IMR-90 (cell line): Measurements from ENCODE around the gene ACTR3C. TPM values are rescaled to one million over a fixed set of nuclear protein-coding genes. Genes with fewer than 3 reads are reported as not detected.

Experiments
- ATAC-seq: fragments of 200-7000 bp; cut with Tn5 transposase; 2 replicates; pipeline ENCODE4 v1.9.1; 2020; ENCODE audit warnings: low read depth, mild to moderate bottlenecking, moderate library complexity
- BruUV-seq: library from RNA; stranded (reverse); fragments of 400-500 nt; replicated peaks from 2 replicates; lab custom pipeline; 2021; lab: Mats Ljungman, UMichigan
- CTCF ChIA-PET: fragments of 300-600 bp; formaldehyde crosslinking; extraction: SDS; loops from one replicate; lab custom pipeline; 2021; ENCODE audit warnings: antibody characterized with exemption; lab: Yijun Ruan, JAX
- POLR2A ChIA-PET: fragments of 300-600 bp; sonication (Branson Sonifier 250); formaldehyde crosslinking; loops from one replicate; lab custom pipeline; 2022; ENCODE audit warnings: antibody characterized with exemption; ENCODE audit not compliant: unreplicated experiment; lab: Charles Lee
- DNase-seq: peaks from one replicate; pipeline ENCODE4 v3.0.0; 2013
- H2AFZ ChIP-seq: replicated peaks from 2 replicates; pipeline ENCODE3; 2013; ENCODE audit warnings: low read length, mild to moderate bottlenecking; ENCODE audit not compliant: poor library complexity
- H2AK5ac ChIP-seq: 2 replicates; pipeline ENCODE4 v1.6.1; 2013; ENCODE audit warnings: low read depth, low read length, inconsistent platforms
- H2AK9ac ChIP-seq: replicated peaks from 2 replicates; pipeline ENCODE3; 2013; ENCODE audit warnings: mild to moderate bottlenecking, low read depth, low read length, moderate library complexity; ENCODE audit not compliant: poor library complexity
- H2BK120ac ChIP-seq: 2 replicates; pipeline ENCODE4 v1.6.1; 2013; ENCODE audit warnings: low read depth, low read length, inconsistent platforms
- H2BK15ac ChIP-seq: 3 replicates; pipeline ENCODE4 v1.6.1; 2013; ENCODE audit warnings: low read depth, low read length, inconsistent platforms
- H2BK20ac ChIP-seq: 2 replicates; pipeline ENCODE4 v1.6.1; 2013; ENCODE audit warnings: low read depth, mild to moderate bottlenecking, inconsistent platforms, low read length, moderate library complexity
- H2BK5ac ChIP-seq: 2 replicates; pipeline ENCODE4 v1.6.1; 2013; ENCODE audit warnings: mild to moderate bottlenecking, low read depth, low read length, inconsistent platforms; ENCODE audit not compliant: poor library complexity, severe bottlenecking
- H3K14ac ChIP-seq: replicated peaks from 2 replicates; pipeline ENCODE4 v1.6.1; 2013; ENCODE audit warnings: low read depth, low read length, inconsistent platforms
- H3K18ac ChIP-seq: 2 replicates; pipeline ENCODE4 v1.6.1; 2013; ENCODE audit warnings: low read depth, low read length, control low read depth
- H3K23ac ChIP-seq: 2 replicates; pipeline ENCODE4 v1.6.1; 2013; ENCODE audit warnings: low read depth, low read length, inconsistent platforms
- H3K27ac ChIP-seq: 2 replicates; pipeline ENCODE4 v1.5.1; 2013; ENCODE audit warnings: mild to moderate bottlenecking, control low read depth, low read length; ENCODE audit not compliant: insufficient read depth
- H3K27me3 ChIP-seq: 2 replicates; pipeline ENCODE4 v1.6.1; 2013; ENCODE audit warnings: low read length; ENCODE audit not compliant: control insufficient read depth, insufficient read depth
- H3K36me3 ChIP-seq: 2 replicates; pipeline ENCODE4 v1.6.1; 2013; ENCODE audit warnings: low read length, mixed read lengths; ENCODE audit not compliant: control insufficient read depth, insufficient read depth
- H3K4ac ChIP-seq: 2 replicates; pipeline ENCODE4 v1.6.1; 2013; ENCODE audit warnings: low read depth, low read length, inconsistent platforms
- H3K4me1 ChIP-seq: 2 replicates; pipeline ENCODE4 v1.6.1; 2013; ENCODE audit warnings: low read length, mixed read lengths; ENCODE audit not compliant: control insufficient read depth, insufficient read depth
- H3K4me2 ChIP-seq: 2 replicates; pipeline ENCODE4 v1.6.1; 2013; ENCODE audit warnings: low read depth, mild to moderate bottlenecking, control low read depth, low read length, moderate library complexity
- H3K4me3 ChIP-seq: 2 replicates; pipeline ENCODE4 v1.5.1; 2013; ENCODE audit warnings: low read depth, mild to moderate bottlenecking, control low read depth, low read length, moderate library complexity; ENCODE audit not compliant: insufficient read depth
- H3K56ac ChIP-seq: 2 replicates; pipeline ENCODE4 v1.6.1; 2013; ENCODE audit warnings: low read length, inconsistent platforms; ENCODE audit not compliant: insufficient read depth; ENCODE audit errors: extremely low read depth
- H3K79me1 ChIP-seq, 2 experiments: 2 replicates each; pipeline ENCODE4 v1.6.1; 2013; ENCODE audit warnings: low read length in 2 of 2, inconsistent platforms in 1 of 2, low read depth in 1 of 2
- H3K9ac ChIP-seq: 2 replicates; pipeline ENCODE4 v1.6.1; 2013; ENCODE audit warnings: low read depth, low read length, control low read depth
- H3K9me1 ChIP-seq: 2 replicates; pipeline ENCODE4 v1.6.1; 2013; ENCODE audit warnings: low read length, inconsistent platforms; ENCODE audit not compliant: insufficient read depth
- H3K9me3 ChIP-seq: 2 replicates; pipeline ENCODE4 v1.6.1; 2013; ENCODE audit warnings: low read length; ENCODE audit not compliant: control insufficient read depth, insufficient read depth
- H4K20me1 ChIP-seq: 2 replicates; pipeline ENCODE4 v1.6.1; 2013; ENCODE audit warnings: low read length, inconsistent platforms; ENCODE audit not compliant: insufficient read depth
- H4K5ac ChIP-seq: 2 replicates; pipeline ENCODE4 v1.6.1; 2013; ENCODE audit warnings: mild to moderate bottlenecking, low read depth, low read length, control low read depth
- H4K8ac ChIP-seq, 2 experiments: 2 replicates each; pipeline ENCODE4 v1.6.1; 2013; ENCODE audit warnings: low read depth in 2 of 2, low read length in 2 of 2, control low read depth in 1 of 2, inconsistent platforms in 1 of 2
- H4K91ac ChIP-seq: 2 replicates; pipeline ENCODE4 v1.6.1; 2013; ENCODE audit warnings: low read depth, low read length, inconsistent platforms; ENCODE audit not compliant: insufficient read depth
- CEBPB ChIP-seq: IDR thresholded peaks from 2 replicates; pipeline ENCODE4 v1.6.1; 2012; ENCODE audit warnings: low read depth, low read length, improper control_type of control experiment
- MXI1 ChIP-seq: IDR thresholded peaks from 2 replicates; pipeline ENCODE4 v1.6.1; 2012; ENCODE audit warnings: low read depth, mild to moderate bottlenecking, low read length, moderate library complexity, borderline replicate concordance
- RCOR1 ChIP-seq: IDR thresholded peaks from 2 replicates; pipeline ENCODE4 v1.6.1; 2012; ENCODE audit warnings: mild to moderate bottlenecking, low read length, improper control_type of control experiment; ENCODE audit not compliant: insufficient replicate concordance
- SMC3 ChIP-seq: fragments of 150-350 bp; IDR thresholded peaks from 2 replicates; pipeline ENCODE4 v1.6.1; 2016; ENCODE audit warnings: low read depth, mild to moderate bottlenecking, antibody characterized with exemption, low read length, moderate library complexity
- WGBS, 2 experiments: methylation state at CpG; one replicate each; pipeline versions ENCODE4 v1.1.5 to v1.1.7; 2013; ENCODE audit warnings: missing lambda C conversion rate in 2 of 2; ENCODE audit not compliant: insufficient read length in 1 of 2; ENCODE audit errors: extremely low coverage in 2 of 2; 5-methylcytosine and 5-hydroxymethylcytosine counted together
- dilution Hi-C: fragments of 300-500 bp; cut with HindIII; formaldehyde crosslinking; loops from one replicate; pipeline ENCODE4 v1.14.3; 2018; ENCODE audit warnings: low sequenced_read_pairs; ENCODE audit not compliant: unreplicated experiment
- in situ Hi-C: fragments of 300-500 bp; cut with MboI; formaldehyde crosslinking; loops from 3 replicates; pipeline ENCODE4 v1.14.3; 2019; ENCODE audit warnings: low sequenced_read_pairs, inconsistent platforms, mixed read lengths
- intact Hi-C: fragments of 100-400 bp; cut with micrococcal nuclease; formaldehyde crosslinking; loops from 2 replicates; pipeline ENCODE4 v1.10.0; 2022
- polyA plus RNA-seq, 3 experiments: library from polyadenylated mRNA; depleted of rRNA; stranded (reverse); fragments of >200 nt; gene quantifications; 2 replicates each; pipeline ENCODE4 v1.2.3, GENCODE V29; 2012; ENCODE audit warnings: low replicate concordance in 1 of 3
- total RNA-seq: library from RNA; depleted of rRNA; stranded (reverse); fragments of >200 nt; gene quantifications from 2 replicates; pipeline ENCODE4 v1.2.3, GENCODE V29; 2012
- TF ChIP-seq, protein P1 (sequence below): fragments of 150-350 bp; IDR thresholded peaks from 2 replicates; pipeline ENCODE4 v1.6.1; 2016; ENCODE audit warnings: low read depth, mild to moderate bottlenecking, low read length, moderate library complexity, borderline replicate concordance

Gene ACTR3C
- total and polyA plus RNA-seq, 2 of the 4 experiments (the other 2 are of a cell fraction), result not detected

DNA sequence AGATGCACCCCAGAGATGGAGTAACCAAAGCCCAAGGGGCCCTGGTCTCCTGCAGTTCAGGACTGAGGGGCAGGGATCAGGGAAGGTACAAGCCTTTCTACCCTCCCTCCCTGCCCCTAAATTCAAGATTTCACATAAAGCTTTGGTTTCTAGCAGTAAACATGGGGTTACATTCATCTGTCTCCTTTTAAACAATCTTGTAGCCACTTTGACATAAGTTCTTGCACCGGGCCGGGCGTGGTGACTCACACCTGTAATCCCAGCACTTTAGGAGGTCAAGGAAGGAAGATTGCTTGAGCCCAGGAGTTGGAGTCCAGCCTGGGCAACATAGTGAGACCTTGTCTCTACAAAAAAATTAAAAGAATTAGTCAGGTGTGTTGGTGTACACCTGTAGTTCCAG, 4.0 kb upstream of the ACTR3C start (continued):
- TF ChIP-seq, protein P1, sequence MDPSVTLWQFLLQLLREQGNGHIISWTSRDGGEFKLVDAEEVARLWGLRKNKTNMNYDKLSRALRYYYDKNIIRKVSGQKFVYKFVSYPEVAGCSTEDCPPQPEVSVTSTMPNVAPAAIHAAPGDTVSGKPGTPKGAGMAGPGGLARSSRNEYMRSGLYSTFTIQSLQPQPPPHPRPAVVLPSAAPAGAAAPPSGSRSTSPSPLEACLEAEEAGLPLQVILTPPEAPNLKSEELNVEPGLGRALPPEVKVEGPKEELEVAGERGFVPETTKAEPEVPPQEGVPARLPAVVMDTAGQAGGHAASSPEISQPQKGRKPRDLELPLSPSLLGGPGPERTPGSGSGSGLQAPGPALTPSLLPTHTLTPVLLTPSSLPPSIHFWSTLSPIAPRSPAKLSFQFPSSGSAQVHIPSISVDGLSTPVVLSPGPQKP, result no peak

DNA sequence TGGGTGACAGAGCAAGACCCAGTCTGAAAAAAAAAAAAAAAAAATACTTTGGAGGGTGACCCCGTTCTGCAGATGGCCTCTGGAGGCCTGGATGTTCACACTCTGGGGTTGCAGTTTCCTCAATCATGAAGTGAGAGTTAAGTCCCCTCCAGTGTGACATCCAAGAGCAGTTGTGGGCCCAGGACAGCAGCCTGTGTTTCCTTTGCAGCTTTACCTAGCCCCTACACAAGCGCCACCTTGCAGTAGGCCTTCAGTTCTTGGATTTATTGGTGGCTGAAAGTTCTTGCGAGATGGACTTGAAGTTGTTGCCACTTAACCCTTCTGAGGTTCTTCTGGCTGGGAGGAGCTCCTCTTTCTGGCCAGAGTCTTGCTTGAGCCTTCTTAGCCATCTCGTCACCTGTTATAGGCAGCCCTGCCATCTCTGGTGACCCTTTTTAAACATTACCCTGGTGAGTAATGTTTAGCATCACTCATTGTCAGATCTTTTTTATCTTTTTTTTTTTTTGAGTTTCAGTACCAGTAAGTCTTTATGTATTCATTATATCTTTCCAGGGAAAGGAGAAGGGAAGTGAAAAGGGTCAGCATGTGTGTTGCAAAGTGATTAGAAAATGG, 3.4 kb upstream of the ACTR3C start:
- no peak overlapping the region for H3K18ac ChIP-seq
- no peaks in the 10 kb centered on the region for H4K20me1 ChIP-seq
- no peaks in the 10 kb centered on the region for H3K36me3 ChIP-seq
- H2BK20ac ChIP-seq, result no peak overlapping the region
- no peak overlapping the region for H4K8ac ChIP-seq
- no peak overlapping the region for H3K14ac ChIP-seq
- H3K79me1 ChIP-seq, result no peaks in the 10 kb centered on the region
- no peak for DNase-seq
- H3K27me3 ChIP-seq, result no peaks in the 10 kb centered on the region; the same call in 1 of the 2 replicates
- no peak overlapping the region for H2AK5ac ChIP-seq
- H3K4me1 ChIP-seq, result peaks cover 10% of the 10 kb centered on the region; the same call in 1 of the 2 replicates
- POLR2A ChIA-PET, result no interaction called here
- no peak for ATAC-seq
- H3K4ac ChIP-seq, result no peak overlapping the region
- dilution Hi-C loops (no loop called here), intact Hi-C loops (no loop called here), in situ Hi-C loops (no loop called here)
- BruUV-seq, result no TSS peak
- no peak overlapping the region for H2BK120ac ChIP-seq
- WGBS, 2 experiments, result no CpG with 5 or more reads among the region's 4 CpGs
- H3K56ac ChIP-seq, result no peak overlapping the region
- H3K9me3 ChIP-seq, result no peaks in the 10 kb centered on the region
- no peak overlapping the region for H4K5ac ChIP-seq
- H4K91ac ChIP-seq, result no peak overlapping the region
- no peak overlapping the region for H2AK9ac ChIP-seq
- no peak overlapping the region for H3K4me2 ChIP-seq
- no peak overlapping the region for H3K4me3 ChIP-seq
- H3K23ac ChIP-seq, result no peak overlapping the region
- no peak overlapping the region for H3K27ac ChIP-seq
- no peak overlapping the region for H2BK15ac ChIP-seq
- no peak overlapping the region for H3K9ac ChIP-seq
- H2BK5ac ChIP-seq, result no peak overlapping the region
- TF ChIP-seq RCOR1 (no peak), CEBPB (no peak), SMC3 (no peak), MXI1 (no peak)
- no peak overlapping the region for H2AFZ ChIP-seq
- H3K9me1 ChIP-seq, result no peaks in the 10 kb centered on the region
- CTCF ChIA-PET, result interaction anchor here (0.6 to 0.7 kb wide), 2 partner anchors 13 to 112 kb away, joined by 3 to 5 read pairs; no protein-coding TSS in a partner anchor
